ENCODE results near the gene PRDM10.

- TF ChIP-seq EZH2 (IDR thresholded peaks at IDR 0.05; ENCODE audit: borderline replicate concordance, low read depth, low read length, poor library complexity, severe bottlenecking), result no peak
- TF ChIP-seq CTCF (conservative IDR thresholded peaks at IDR 0.05; ENCODE audit: low read depth, low read length), result no peak
These were observed 16.8 kb downstream of the PRDM10 start for GRCh38 chr11:129985823-129986222.

All from A673 (cell line).